ENCODE data around the gene NKIRAS2. TPM values are rescaled to one million over a fixed set of nuclear protein-coding genes. Genes with fewer than 3 reads are reported as not detected.

The NKIRAS2 gene
- total RNA-seq, 1 donor from 2014 or later: 28.7 TPM

DNA sequence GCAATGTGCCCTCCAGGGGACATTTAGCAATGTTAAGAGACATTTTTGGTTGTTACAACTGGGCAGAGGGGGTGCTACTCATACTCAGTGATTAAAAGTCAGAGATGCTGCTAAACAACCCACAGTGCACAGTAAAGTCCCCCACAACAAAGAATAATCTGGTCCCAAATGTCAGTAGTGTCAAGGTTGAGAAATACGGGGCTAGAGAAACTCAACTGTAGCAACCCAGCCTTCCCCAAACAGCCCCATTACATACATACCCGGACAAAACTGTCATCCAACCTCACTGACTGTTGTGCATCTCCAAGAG lies 23.1 kb upstream of the NKIRAS2 start:
- intact Hi-C loops (cut with DNase I): no loop called here

DNA sequence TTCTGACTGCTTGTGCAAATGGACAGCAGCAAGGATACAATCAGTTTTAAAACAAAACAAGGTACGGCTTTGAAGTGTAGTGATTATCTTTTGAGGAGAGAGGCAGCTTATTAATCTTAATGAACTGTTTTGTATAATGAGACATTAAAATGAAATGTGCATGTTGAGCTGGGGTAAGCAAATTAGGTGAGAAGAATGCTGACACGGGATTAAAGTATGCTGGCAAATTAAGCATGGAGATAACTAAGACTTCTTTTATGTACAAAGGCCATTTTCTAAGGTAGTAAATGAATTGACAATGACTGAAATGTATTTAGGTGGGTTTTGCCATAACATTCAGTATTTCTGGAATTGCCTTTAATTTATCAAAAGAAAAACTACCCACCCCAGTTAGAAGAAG lies 21.4 kb upstream of the NKIRAS2 start:
- Histone ChIP-seq H3K4me3 (no peak overlapping the region), H3K9me3 (no peaks in the 10 kb centered on the region), H3K27me3 (no peaks in the 10 kb centered on the region), H3K27ac (no peak overlapping the region), H3K36me3 (peaks cover 3 to 85% of the 10 kb centered on the region in 2 donors), H3K4me1 (no peaks in the 10 kb centered on the region)
- intact Hi-C loops (cut with DNase I): no loop called here
- TF ChIP-seq POLR2AphosphoS5 (IDR thresholded peaks at IDR 0.05; ENCODE audit: insufficient read depth in 1 of 2, low read depth in 1 of 2): no peak
- TF ChIP-seq, protein P1, sequence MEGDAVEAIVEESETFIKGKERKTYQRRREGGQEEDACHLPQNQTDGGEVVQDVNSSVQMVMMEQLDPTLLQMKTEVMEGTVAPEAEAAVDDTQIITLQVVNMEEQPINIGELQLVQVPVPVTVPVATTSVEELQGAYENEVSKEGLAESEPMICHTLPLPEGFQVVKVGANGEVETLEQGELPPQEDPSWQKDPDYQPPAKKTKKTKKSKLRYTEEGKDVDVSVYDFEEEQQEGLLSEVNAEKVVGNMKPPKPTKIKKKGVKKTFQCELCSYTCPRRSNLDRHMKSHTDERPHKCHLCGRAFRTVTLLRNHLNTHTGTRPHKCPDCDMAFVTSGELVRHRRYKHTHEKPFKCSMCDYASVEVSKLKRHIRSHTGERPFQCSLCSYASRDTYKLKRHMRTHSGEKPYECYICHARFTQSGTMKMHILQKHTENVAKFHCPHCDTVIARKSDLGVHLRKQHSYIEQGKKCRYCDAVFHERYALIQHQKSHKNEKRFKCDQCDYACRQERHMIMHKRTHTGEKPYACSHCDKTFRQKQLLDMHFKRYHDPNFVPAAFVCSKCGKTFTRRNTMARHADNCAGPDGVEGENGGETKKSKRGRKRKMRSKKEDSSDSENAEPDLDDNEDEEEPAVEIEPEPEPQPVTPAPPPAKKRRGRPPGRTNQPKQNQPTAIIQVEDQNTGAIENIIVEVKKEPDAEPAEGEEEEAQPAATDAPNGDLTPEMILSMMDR (IDR thresholded peaks at IDR 0.05): no peak
- TF ChIP-seq POLR2A (IDR thresholded peaks at IDR 0.05): no peak
- no peak for DNase-seq (ENCODE audit: extremely low spot score in 2 of 2)

More for the DNA sequence above, 23.1 kb upstream of the NKIRAS2 start:
- H3K4me1 ChIP-seq: no peaks in the 10 kb centered on the region
- no peak overlapping the region for H3K4me3 ChIP-seq
- H3K36me3 ChIP-seq: peaks cover 3 to 88% of the 10 kb centered on the region in 2 donors
- H3K9me3 ChIP-seq: no peaks in the 10 kb centered on the region
- H3K27ac ChIP-seq: no peak overlapping the region
- DNase-seq (ENCODE audit: extremely low spot score in 2 of 2): no peak
- no peaks in the 10 kb centered on the region for H3K27me3 ChIP-seq
- no peak for TF ChIP-seq POLR2A (IDR thresholded peaks at IDR 0.05)
- no peak for TF ChIP-seq POLR2AphosphoS5 (IDR thresholded peaks at IDR 0.05; ENCODE audit: insufficient read depth in 1 of 2, low read depth in 1 of 2)
- TF ChIP-seq, protein P1 (IDR thresholded peaks at IDR 0.05): no peak

DNA sequence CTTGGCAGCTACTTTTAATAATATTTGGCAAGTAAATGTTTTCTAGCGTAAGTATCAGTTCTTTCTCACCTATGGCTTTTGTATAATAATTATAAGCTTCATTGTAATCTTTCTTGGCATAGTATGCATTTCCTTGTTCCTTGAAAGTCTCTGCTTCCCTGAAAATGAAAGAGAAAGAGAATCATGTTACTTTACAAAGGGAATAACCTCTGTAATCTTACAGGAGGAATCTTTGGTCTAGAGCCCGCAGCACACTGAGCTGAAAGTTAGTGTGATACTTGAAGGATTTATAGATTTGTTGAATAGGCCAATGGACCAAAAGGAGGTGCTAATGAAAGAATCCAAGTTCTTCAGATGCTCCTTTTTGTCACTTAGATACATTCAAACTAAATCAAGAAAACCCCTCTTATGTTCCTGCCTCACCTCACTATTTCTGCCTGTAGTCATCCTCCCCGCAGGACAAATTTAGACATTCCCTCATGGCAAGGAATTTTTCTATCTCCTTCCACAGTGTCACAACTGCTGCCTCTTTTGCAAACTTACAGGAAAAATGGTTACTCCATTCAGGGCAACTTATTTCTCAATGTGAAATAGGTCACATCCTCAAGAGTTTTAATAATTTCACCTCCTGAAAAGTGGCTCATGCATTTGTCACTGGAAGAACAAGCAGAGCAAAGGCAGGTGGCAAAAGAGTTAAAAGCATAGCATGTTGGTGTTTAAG lies 19.3 kb upstream of the NKIRAS2 start:
- intact Hi-C loops (cut with DNase I): no loop called here

DNA sequence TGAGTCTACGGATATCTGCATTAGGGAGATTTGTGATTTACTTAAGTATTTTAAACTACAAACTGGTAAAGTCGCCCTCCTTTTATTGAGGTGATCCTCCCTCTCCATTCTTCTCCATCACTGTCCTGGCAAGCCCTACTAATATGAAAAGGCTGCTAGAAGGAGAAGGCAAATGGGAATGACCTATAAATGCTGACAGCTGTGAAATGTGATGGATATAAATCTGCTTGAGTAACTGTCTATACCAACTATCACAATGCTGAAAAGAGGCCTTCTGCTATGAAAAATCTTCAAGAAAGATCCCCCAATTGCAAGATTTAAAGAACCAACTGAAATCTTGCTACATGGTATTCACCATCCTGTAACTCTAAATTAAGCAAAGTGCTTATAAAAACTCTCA lies 18.2 kb upstream of the NKIRAS2 start:
- H3K27ac ChIP-seq: no peak overlapping the region
- TF ChIP-seq POLR2AphosphoS5 (IDR thresholded peaks at IDR 0.05; ENCODE audit: insufficient read depth in 1 of 2, low read depth in 1 of 2): no peak
- TF ChIP-seq POLR2A (IDR thresholded peaks at IDR 0.05): no peak
- TF ChIP-seq, protein P1 (IDR thresholded peaks at IDR 0.05): no peak

More for the DNA sequence above, 19.3 kb upstream of the NKIRAS2 start:
- Histone ChIP-seq H3K27ac (no peak overlapping the region), H3K4me1 (peaks cover 15% of the 10 kb centered on the region), H3K9me3 (no peaks in the 10 kb centered on the region), H3K27me3 (no peaks in the 10 kb centered on the region), H3K4me3 (no peak overlapping the region), H3K36me3 (peaks cover 3 to 64% of the 10 kb centered on the region in 2 donors)
- no peak for DNase-seq (ENCODE audit: extremely low spot score in 2 of 2)
- no peak for TF ChIP-seq POLR2AphosphoS5 (IDR thresholded peaks at IDR 0.05; ENCODE audit: insufficient read depth in 1 of 2, low read depth in 1 of 2)
- no peak for TF ChIP-seq POLR2A (IDR thresholded peaks at IDR 0.05)
- TF ChIP-seq, protein P1 (IDR thresholded peaks at IDR 0.05): no peak

DNA sequence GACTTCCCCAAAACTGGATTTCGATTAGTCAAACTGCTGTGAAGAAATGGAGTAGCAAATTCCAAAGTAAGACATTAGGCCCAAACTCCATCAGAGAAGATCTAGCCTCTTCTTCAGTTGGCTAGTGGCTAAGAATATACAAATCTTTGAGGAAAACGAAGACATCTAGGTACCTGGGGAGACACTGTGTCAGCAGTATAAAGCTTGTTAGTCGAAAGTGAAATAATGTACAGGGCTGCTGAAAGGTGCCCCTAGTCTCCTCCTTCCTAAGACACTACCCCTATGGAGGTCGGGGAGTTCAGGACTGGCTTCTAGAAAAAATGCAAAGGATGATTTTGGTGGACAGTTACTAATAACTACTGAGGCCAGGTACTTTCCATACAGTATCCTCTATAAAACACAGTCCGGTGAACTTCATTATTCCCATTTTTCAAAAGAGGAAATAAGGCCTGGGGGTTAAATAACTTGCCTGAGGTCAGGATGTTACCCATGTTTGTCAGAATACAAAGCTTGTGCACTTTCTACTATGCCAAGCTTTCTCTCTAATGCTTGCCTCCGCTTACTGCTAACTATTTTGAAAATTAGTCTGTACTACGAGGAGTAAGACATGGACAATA lies 17.6 kb upstream of the NKIRAS2 start:
- Histone ChIP-seq H3K36me3 (peaks cover 0 to 47% of the 10 kb centered on the region in 2 donors), H3K9me3 (no peaks in the 10 kb centered on the region), H3K27ac (no peak overlapping the region), H3K4me3 (no peak overlapping the region), H3K27me3 (no peaks in the 10 kb centered on the region), H3K4me1 (peaks cover 24% of the 10 kb centered on the region)
- TF ChIP-seq POLR2AphosphoS5 (IDR thresholded peaks at IDR 0.05; ENCODE audit: insufficient read depth in 1 of 2, low read depth in 1 of 2) (no peak), POLR2A (IDR thresholded peaks at IDR 0.05) (no peak)
- TF ChIP-seq, protein P1 (IDR thresholded peaks at IDR 0.05): no peak
- intact Hi-C loops (cut with DNase I): no loop called here
- DNase-seq (ENCODE audit: extremely low spot score in 2 of 2): no peak

More for the DNA sequence above, 18.2 kb upstream of the NKIRAS2 start:
- H3K36me3 ChIP-seq: peaks cover 2 to 52% of the 10 kb centered on the region in 2 donors
- H3K27me3 ChIP-seq: no peaks in the 10 kb centered on the region
- no peak overlapping the region for H3K4me3 ChIP-seq
- peaks cover 24% of the 10 kb centered on the region for H3K4me1 ChIP-seq
- no peak for DNase-seq (ENCODE audit: extremely low spot score in 2 of 2)
- H3K9me3 ChIP-seq: no peaks in the 10 kb centered on the region
- intact Hi-C loops (cut with DNase I): no loop called here
